Activated T-helper 17 cell treated with anti-CD3 and anti-CD28 coated beads, Interleukin-2, amount 50 U/mL, for 72 hours (primary cell): Measurements from ENCODE around the gene TAGLN. TPM values are rescaled to one million over a fixed set of nuclear protein-coding genes. Genes with fewer than 3 reads are reported as not detected.

Experiments used
- ATAC-seq: fragments of 150-1000 bp; cut with Tn5 transposase; replicated peaks from 2 replicates; pipeline ENCODE4 v1.10.0; 2021; ENCODE audit warnings: mild to moderate bottlenecking, moderate library complexity
- H3K27ac Mint-ChIP-seq: one replicate; pipeline ENCODE4 v1.8.0; 2022; ENCODE audit warnings: mixed read lengths
- H3K27me3 Mint-ChIP-seq: one replicate; pipeline ENCODE4 v1.8.0; 2022; ENCODE audit warnings: mixed read lengths
- H3K36me3 Mint-ChIP-seq: one replicate; pipeline ENCODE4 v1.8.0; 2022; ENCODE audit warnings: low read depth, mild to moderate bottlenecking, mixed read lengths
- H3K4me1 Mint-ChIP-seq: one replicate; pipeline ENCODE4 v1.8.0; 2022; ENCODE audit warnings: mixed read lengths
- H3K4me3 Mint-ChIP-seq: one replicate; pipeline ENCODE4 v1.8.0; 2022; ENCODE audit warnings: mild to moderate bottlenecking, mixed read lengths
- H3K9me3 Mint-ChIP-seq: one replicate; pipeline ENCODE4 v1.8.0; 2022; ENCODE audit warnings: mixed read lengths
- total RNA-seq, 2 donors: library from RNA; stranded (reverse); gene quantifications; one replicate each; pipeline ENCODE4 v1.2.3, GENCODE V29; 2022

TAGLN gene
- total RNA-seq, 2 donors from 2014 or later = 5.1 to 9.6 TPM

- Mint-ChIP-seq H3K4me1 (peaks cover 9% of the 10 kb centered on the region), H3K27ac (peak overlapping the region; percentile 38), H3K9me3 (no peaks in the 10 kb centered on the region), H3K27me3 (no peaks in the 10 kb centered on the region), H3K36me3 (peaks cover 100% of the 10 kb centered on the region), H3K4me3 (no peak overlapping the region)
- no peak for ATAC-seq
These were observed 22.8 kb downstream of the TAGLN start for GRCh38 chr11:117221775-117222517.

GRCh38 chr11:117222991-117223740 is 24.0 kb downstream of the TAGLN start:
- Mint-ChIP-seq H3K36me3 (peaks cover 100% of the 10 kb centered on the region), H3K27me3 (no peaks in the 10 kb centered on the region), H3K4me3 (no peak overlapping the region), H3K9me3 (no peaks in the 10 kb centered on the region), H3K27ac (no peak overlapping the region), H3K4me1 (peaks cover 11% of the 10 kb centered on the region)
- ATAC-seq = no peak

GRCh38 chr11:117223741-117224689 is 24.8 kb downstream of the TAGLN start:
- peaks cover 16% of the 10 kb centered on the region for H3K4me1 Mint-ChIP-seq
- H3K36me3 Mint-ChIP-seq = peaks cover 100% of the 10 kb centered on the region
- H3K4me3 Mint-ChIP-seq = no peak overlapping the region
- no peaks in the 10 kb centered on the region for H3K9me3 Mint-ChIP-seq
- H3K27me3 Mint-ChIP-seq = no peaks in the 10 kb centered on the region
- ATAC-seq = no peak
- H3K27ac Mint-ChIP-seq = no peak overlapping the region

DNA sequence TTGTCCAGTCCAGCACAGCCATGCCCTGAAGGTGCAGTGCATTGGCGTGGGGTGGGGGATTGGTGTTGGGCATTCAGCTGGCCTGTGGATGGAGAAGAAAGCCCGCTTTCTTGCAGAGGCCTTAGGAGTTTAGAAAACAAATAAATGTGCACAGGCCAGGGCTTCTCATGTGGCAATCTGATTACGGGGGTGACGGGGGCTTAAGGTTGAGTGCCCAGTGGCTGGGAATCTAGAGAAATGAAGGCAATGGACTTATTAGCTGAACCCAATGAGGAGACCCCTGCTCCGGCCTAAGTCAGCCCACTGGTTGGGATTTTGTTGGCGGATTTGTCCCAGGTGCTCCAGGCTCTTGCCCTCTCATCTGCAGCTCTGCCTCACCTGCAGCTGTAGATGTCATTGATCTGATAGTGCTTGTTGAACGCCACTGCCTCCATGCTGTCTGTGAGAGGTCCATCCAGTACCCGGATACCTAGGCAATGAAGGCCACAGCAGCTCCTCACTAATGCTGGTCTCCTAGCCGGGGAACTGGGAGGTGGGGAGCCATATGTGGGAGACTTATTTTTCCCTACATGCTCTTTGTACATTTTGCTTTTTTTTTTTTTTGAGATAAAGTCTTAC is 26.5 kb downstream of the TAGLN start:
- Mint-ChIP-seq H3K4me3 (no peak overlapping the region), H3K9me3 (no peaks in the 10 kb centered on the region), H3K27ac (no peak overlapping the region), H3K4me1 (peaks cover 26% of the 10 kb centered on the region), H3K27me3 (no peaks in the 10 kb centered on the region), H3K36me3 (peaks cover 100% of the 10 kb centered on the region)
- ATAC-seq = no peak

GRCh38 chr11:117226388-117227385 is 27.5 kb downstream of the TAGLN start:
- Mint-ChIP-seq H3K9me3 (no peaks in the 10 kb centered on the region), H3K4me1 (peaks cover 27% of the 10 kb centered on the region), H3K36me3 (peaks cover 100% of the 10 kb centered on the region), H3K4me3 (peak overlapping the region; percentile 9), H3K27me3 (no peaks in the 10 kb centered on the region), H3K27ac (peak overlapping the region; percentile 43)
- ATAC-seq = peak; percentile 52

GRCh38 chr11:117228091-117228490 is 28.9 kb downstream of the TAGLN start:
- H3K4me1 Mint-ChIP-seq = peaks cover 27% of the 10 kb centered on the region
- H3K36me3 Mint-ChIP-seq = peaks cover 90% of the 10 kb centered on the region
- H3K9me3 Mint-ChIP-seq = no peaks in the 10 kb centered on the region
- no peaks in the 10 kb centered on the region for H3K27me3 Mint-ChIP-seq
- H3K27ac Mint-ChIP-seq = peak overlapping the region; percentile 98
- peak overlapping the region; percentile 13 for H3K4me3 Mint-ChIP-seq
- ATAC-seq = no peak

DNA sequence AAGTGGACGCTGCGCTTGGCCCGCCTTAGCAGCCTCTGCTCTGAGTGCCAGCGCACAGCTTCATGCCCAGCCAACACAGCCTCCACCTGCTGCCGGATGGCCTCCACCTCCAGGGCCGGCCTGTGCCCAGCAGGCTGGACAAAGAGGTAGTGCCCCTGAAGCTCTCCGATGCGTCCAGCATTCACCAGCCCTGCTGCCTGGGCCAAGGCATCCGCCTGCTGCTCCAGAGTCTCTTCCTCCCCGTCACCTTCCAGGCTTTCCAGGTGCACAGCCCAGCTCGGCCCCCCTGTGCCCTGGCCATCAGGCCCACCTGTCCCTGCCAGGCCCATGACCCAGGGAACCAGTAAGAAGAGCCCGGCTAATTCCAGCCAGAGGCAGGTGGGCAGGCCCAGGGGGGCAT is 30.2 kb downstream of the TAGLN start:
- Mint-ChIP-seq H3K27me3 (no peaks in the 10 kb centered on the region), H3K36me3 (peaks cover 77% of the 10 kb centered on the region), H3K4me1 (peaks cover 33% of the 10 kb centered on the region), H3K4me3 (peak overlapping the region; percentile 89), H3K27ac (peak overlapping the region; percentile 98), H3K9me3 (no peaks in the 10 kb centered on the region)
- ATAC-seq = no peak

DNA sequence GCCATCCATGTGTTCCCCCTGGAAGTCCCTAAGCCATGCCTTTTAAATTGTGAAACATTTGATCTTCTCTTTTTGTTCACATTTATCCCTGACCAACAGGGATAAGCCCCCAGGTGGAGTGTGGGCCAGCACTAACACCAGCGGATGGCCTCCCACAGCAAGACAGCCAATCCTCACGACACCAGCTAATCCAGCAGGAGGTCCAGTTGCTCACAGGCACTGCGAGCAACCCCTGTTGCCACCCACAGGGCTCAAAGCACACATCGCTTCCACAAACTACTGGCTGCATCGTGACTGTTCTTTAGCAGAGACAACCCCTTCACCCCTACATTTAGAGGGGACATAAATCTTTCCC is 30.7 kb downstream of the TAGLN start:
- Mint-ChIP-seq H3K4me3 (peak overlapping the region; percentile 89), H3K27me3 (no peaks in the 10 kb centered on the region), H3K9me3 (no peaks in the 10 kb centered on the region), H3K36me3 (peaks cover 72% of the 10 kb centered on the region), H3K4me1 (peaks cover 33% of the 10 kb centered on the region), H3K27ac (peak overlapping the region; percentile 98)
- ATAC-seq = peak; percentile 1

- H3K4me3 Mint-ChIP-seq = peak overlapping the region; percentile 89
- H3K9me3 Mint-ChIP-seq = no peaks in the 10 kb centered on the region
- no peaks in the 10 kb centered on the region for H3K27me3 Mint-ChIP-seq
- H3K4me1 Mint-ChIP-seq = peaks cover 33% of the 10 kb centered on the region
- peaks cover 67% of the 10 kb centered on the region for H3K36me3 Mint-ChIP-seq
- peak overlapping the region; percentile 98 for H3K27ac Mint-ChIP-seq
- peak; percentile 68 for ATAC-seq
These were observed 31.3 kb downstream of the TAGLN start for GRCh38 chr11:117230286-117230961.

GRCh38 chr11:117230999-117231841 is 32.0 kb downstream of the TAGLN start:
- H3K4me1 Mint-ChIP-seq = peaks cover 33% of the 10 kb centered on the region
- no peak for ATAC-seq
- peak overlapping the region; percentile 89 for H3K4me3 Mint-ChIP-seq
- peaks cover 59% of the 10 kb centered on the region for H3K36me3 Mint-ChIP-seq
- H3K9me3 Mint-ChIP-seq = no peaks in the 10 kb centered on the region
- H3K27ac Mint-ChIP-seq = peak overlapping the region; percentile 98
- H3K27me3 Mint-ChIP-seq = no peaks in the 10 kb centered on the region

GRCh38 chr11:117231842-117232091 is 32.6 kb downstream of the TAGLN start, which contains the start of gene PCSK7:
TSS of gene PCSK7 (minus strand) at chr11:117232073. CDS start at chr11:117229844, 2,229 bp downstream.
- Mint-ChIP-seq H3K4me3 (peak within 1 kb of the TSS; percentile 89), H3K4me1 (peaks cover 29% of the 10 kb centered on the region), H3K36me3 (peaks cover 54% of the 10 kb centered on the region), H3K27me3 (no peaks in the 10 kb centered on the region), H3K27ac (peak within 1 kb of the TSS; percentile 98), H3K9me3 (no peaks in the 10 kb centered on the region)
- ATAC-seq = no peak
